Colonic mucosa (tissue), 4 donors: ENCODE results near the gene NPL. TPM values are rescaled to one million over a fixed set of nuclear protein-coding genes. Genes with fewer than 3 reads are reported as not detected.

ENCODE experiments used
- DNase-seq: peaks from one replicate; pipeline ENCODE4 v3.0.0-alpha.2; 2020
- H3K27ac ChIP-seq: fragments of 200-600 bp; one replicate; pipeline ENCODE4 v1.8.0; 2021
- H3K27me3 ChIP-seq: fragments of 200-600 bp; one replicate; pipeline ENCODE4 v1.8.0; 2021
- H3K36me3 ChIP-seq: fragments of 200-600 bp; one replicate; pipeline ENCODE4 v1.8.0; 2021
- H3K4me1 ChIP-seq: fragments of 200-600 bp; one replicate; pipeline ENCODE4 v1.8.0; 2021; ENCODE audit warnings: mild to moderate bottlenecking
- H3K4me3 ChIP-seq: fragments of 200-600 bp; one replicate; pipeline ENCODE4 v1.8.0; 2021
- H3K9ac ChIP-seq, 2 donors: one replicate each; pipeline ENCODE4 v1.7.0; 2013; ENCODE audit warnings: control low read depth in 2 of 2, low read depth in 2 of 2, low read length in 2 of 2
- H3K9me3 ChIP-seq: fragments of 200-600 bp; one replicate; pipeline ENCODE4 v1.8.0; 2021
- intact Hi-C: fragments of 100-400 bp; cut with DNase I; formaldehyde crosslinking; loops from one replicate; pipeline ENCODE4 v1.14.1; 2022
- total RNA-seq, 2 donors: library from RNA; stranded (reverse); fragmentation: NEBNext Ultra II Directional in 1 of 2; extraction: Animal tissue kit (Norgen Biotek cat#: 25700) in 1 of 2; gene quantifications; one replicate each; pipeline ENCODE4 v1.2.1, GENCODE V29; 2021
- TF ChIP-seq, protein P1 (sequence below): fragments of 200-600 bp; IDR thresholded peaks from one replicate; pipeline ENCODE4 v1.8.0; 2022; ENCODE audit warnings: antibody characterized with exemption, mild to moderate bottlenecking
- donor health status: healthy.
- donor health status: DM: no; HTN: no; CAD: no.
- donor health status: DM: no; HTN: no; CAD: no.

Gene NPL
- total RNA-seq, 2 donors from 2014 or later: 6.4 to 8.5 TPM

DNA sequence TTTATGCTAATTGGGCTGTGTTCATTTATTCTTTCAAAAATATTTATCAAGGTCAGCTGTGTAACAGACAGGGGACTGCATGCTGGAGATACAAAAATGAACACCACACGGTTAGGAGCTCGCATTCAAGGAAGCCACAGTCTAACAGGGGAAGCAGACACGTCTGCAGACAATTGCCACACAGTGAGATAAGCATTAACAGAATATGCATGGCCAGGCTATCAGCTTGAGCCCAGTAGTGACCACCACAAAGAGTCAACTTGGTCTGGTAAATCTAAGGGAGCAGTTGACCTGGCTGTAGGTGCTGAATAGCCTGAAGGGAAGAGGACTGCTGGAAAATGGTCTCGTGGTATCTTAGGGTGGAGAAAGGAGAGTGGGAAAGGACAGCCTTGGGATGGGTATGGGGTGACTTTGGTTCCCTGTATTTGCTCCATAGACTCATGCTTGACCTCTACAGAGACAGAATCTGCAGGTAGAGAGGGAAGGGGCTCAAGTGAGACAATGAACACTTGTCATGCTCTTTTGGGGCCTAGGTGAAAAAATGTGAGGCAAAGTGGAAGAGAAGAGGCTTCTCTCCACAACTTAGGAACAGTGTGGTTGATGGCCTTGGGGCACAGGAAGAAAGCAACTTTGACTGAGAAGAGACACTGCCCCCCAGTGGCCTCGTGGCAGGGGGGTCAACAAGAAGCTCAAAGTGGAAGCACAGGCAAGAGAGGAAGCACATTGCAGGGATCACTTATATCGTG, 7.6 kb upstream of the NPL start:
- Histone ChIP-seq H3K4me1 (no peaks in the 10 kb centered on the region), H3K4me3 (no peak overlapping the region)
- TF ChIP-seq, protein P1, sequence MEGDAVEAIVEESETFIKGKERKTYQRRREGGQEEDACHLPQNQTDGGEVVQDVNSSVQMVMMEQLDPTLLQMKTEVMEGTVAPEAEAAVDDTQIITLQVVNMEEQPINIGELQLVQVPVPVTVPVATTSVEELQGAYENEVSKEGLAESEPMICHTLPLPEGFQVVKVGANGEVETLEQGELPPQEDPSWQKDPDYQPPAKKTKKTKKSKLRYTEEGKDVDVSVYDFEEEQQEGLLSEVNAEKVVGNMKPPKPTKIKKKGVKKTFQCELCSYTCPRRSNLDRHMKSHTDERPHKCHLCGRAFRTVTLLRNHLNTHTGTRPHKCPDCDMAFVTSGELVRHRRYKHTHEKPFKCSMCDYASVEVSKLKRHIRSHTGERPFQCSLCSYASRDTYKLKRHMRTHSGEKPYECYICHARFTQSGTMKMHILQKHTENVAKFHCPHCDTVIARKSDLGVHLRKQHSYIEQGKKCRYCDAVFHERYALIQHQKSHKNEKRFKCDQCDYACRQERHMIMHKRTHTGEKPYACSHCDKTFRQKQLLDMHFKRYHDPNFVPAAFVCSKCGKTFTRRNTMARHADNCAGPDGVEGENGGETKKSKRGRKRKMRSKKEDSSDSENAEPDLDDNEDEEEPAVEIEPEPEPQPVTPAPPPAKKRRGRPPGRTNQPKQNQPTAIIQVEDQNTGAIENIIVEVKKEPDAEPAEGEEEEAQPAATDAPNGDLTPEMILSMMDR: peak; percentile 47

GRCh38 chr1:182782587-182782913, 7.0 kb upstream of the NPL start:
- TF ChIP-seq, protein P1: peak; percentile 1
- no peak for DNase-seq
- no peaks in the 10 kb centered on the region for H3K27me3 ChIP-seq
- H3K9ac ChIP-seq: no peak overlapping the region
- no peaks in the 10 kb centered on the region for H3K9me3 ChIP-seq
- no peak overlapping the region for H3K4me3 ChIP-seq
- intact Hi-C loops: loop anchor here (2.0 to 5.0 kb wide), 2 partner anchors 180 to 695 kb away; no protein-coding TSS in a partner anchor
- no peaks in the 10 kb centered on the region for H3K36me3 ChIP-seq
- H3K4me1 ChIP-seq: no peaks in the 10 kb centered on the region
- no peak overlapping the region for H3K27ac ChIP-seq

More for the DNA sequence above, 7.6 kb upstream of the NPL start:
- DNase-seq: peak; percentile 56
- H3K9ac ChIP-seq: no peak overlapping the region
- intact Hi-C loops: loop anchor here (2.0 to 5.0 kb wide), 2 partner anchors 179 to 695 kb away; no protein-coding TSS in a partner anchor
- H3K36me3 ChIP-seq: no peaks in the 10 kb centered on the region
- H3K27ac ChIP-seq: no peak overlapping the region
- H3K27me3 ChIP-seq: no peaks in the 10 kb centered on the region
- H3K9me3 ChIP-seq: no peaks in the 10 kb centered on the region

- Histone ChIP-seq H3K36me3 (no peaks in the 10 kb centered on the region), H3K9ac (no peak overlapping the region), H3K9me3 (no peaks in the 10 kb centered on the region), H3K27ac (no peak overlapping the region), H3K4me3 (no peak overlapping the region), H3K27me3 (no peaks in the 10 kb centered on the region), H3K4me1 (no peaks in the 10 kb centered on the region)
- intact Hi-C loops: loop anchor here (2.0 to 5.0 kb wide), 2 partner anchors 180 to 696 kb away; no protein-coding TSS in a partner anchor
- TF ChIP-seq, protein P1: no peak
- no peak for DNase-seq
These were observed 6.5 kb upstream of the NPL start for GRCh38 chr1:182783068-182783467.

GRCh38 chr1:182784556-182785171, 4.9 kb upstream of the NPL start:
- TF ChIP-seq, protein P1: peak; percentile 65

DNA sequence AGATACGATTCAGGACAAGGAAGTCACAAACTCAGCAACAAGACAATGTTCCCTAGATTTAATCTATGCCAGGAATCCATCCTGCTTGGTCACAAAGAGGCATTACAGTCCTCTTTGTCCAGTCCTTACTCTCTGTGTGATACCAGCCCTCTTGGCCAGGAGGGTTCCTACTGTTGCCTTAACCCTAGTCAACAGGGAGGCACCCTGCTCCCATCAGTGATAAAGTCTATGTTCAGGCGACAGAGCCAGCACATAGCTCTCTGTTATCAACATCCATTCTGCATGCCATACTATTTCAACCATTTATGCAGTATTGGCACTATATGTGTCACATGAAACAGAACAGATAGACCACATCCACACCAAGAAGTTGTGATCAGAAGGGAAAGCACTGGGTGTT, 4.4 kb upstream of the NPL start:
- TF ChIP-seq, protein P1: no peak
- no peak for DNase-seq
- Histone ChIP-seq H3K27ac (no peak overlapping the region), H3K4me3 (no peak overlapping the region), H3K27me3 (no peaks in the 10 kb centered on the region), H3K4me1 (peaks cover 5% of the 10 kb centered on the region), H3K9me3 (no peaks in the 10 kb centered on the region), H3K9ac (no peak overlapping the region), H3K36me3 (no peaks in the 10 kb centered on the region)
- intact Hi-C loops: loop anchor here (5.0 kb wide), 1 partner anchor 338 kb away; no protein-coding TSS in a partner anchor

More at GRCh38 chr1:182784556-182785171, 4.9 kb upstream of the NPL start:
- H3K4me1 ChIP-seq: no peaks in the 10 kb centered on the region
- no peaks in the 10 kb centered on the region for H3K27me3 ChIP-seq
- DNase-seq: peak; percentile 24
- no peak overlapping the region for H3K9ac ChIP-seq
- intact Hi-C loops: loop anchor here (5.0 kb wide), 2 partner anchors 337 to 697 kb away; no protein-coding TSS in a partner anchor
- H3K9me3 ChIP-seq: no peaks in the 10 kb centered on the region
- H3K27ac ChIP-seq: no peak overlapping the region
- no peaks in the 10 kb centered on the region for H3K36me3 ChIP-seq
- H3K4me3 ChIP-seq: no peak overlapping the region
